K562 (cell line): ENCODE results near the gene PTTG1IP. TPM values are rescaled to one million over a fixed set of nuclear protein-coding genes. Genes with fewer than 3 reads are reported as not detected.

Source experiments
- CBFB ChIP-seq: sonication (generic); formaldehyde crosslinking; IDR thresholded peaks from 2 replicates; pipeline ENCODE4 v1.4.0; 2020; ENCODE audit warnings: mild to moderate bottlenecking, missing genetic modification reagents
- CTBP1 ChIP-seq: fragments of 450-650 bp; IDR thresholded peaks from 2 replicates; pipeline ENCODE4 v1.6.1; 2016; ENCODE audit warnings: borderline replicate concordance
- DMBX1 ChIP-seq: fragments of 250-450 bp; sonication (Bioruptor Pico); IDR thresholded peaks from 2 replicates; pipeline ENCODE4 v1.8.0; 2022; ENCODE audit warnings: inconsistent platforms, mild to moderate bottlenecking, moderate library complexity, borderline replicate concordance
- ELF1 ChIP-seq: fragments of 200-800 bp; sonication (Bioruptor generic); IDR thresholded peaks from 2 replicates; pipeline ENCODE4 v1.6.1; 2016; ENCODE audit warnings: missing genetic modification characterization, missing compliant biosample characterization
- ETV5 ChIP-seq: sonication (generic); formaldehyde crosslinking; IDR thresholded peaks from 2 replicates; pipeline ENCODE4 v1.4.0; 2020; ENCODE audit warnings: low read depth, mild to moderate bottlenecking, missing genetic modification reagents
- NR2F6 ChIP-seq: fragments of 450-650 bp; formaldehyde crosslinking; IDR thresholded peaks from 2 replicates; pipeline ENCODE4 v1.4.0; 2020; ENCODE audit warnings: mild to moderate bottlenecking
- NRF1 ChIP-seq, 2 experiments: fragments of 450-650 bp; IDR thresholded peaks in 1 of 2; conservative IDR thresholded peaks in 1 of 2; 2 replicates each; pipeline ENCODE4 v1.6.1; 2014; ENCODE audit warnings: mild to moderate bottlenecking in 2 of 2
- RBFOX2 ChIP-seq: fragments of 200-400 bp; formaldehyde crosslinking; IDR thresholded peaks from 2 replicates; pipeline ENCODE4 v1.6.1; 2017; ENCODE audit warnings: low read depth, mild to moderate bottlenecking, low read length, moderate library complexity
- RBM22 ChIP-seq: fragments of 200-400 bp; formaldehyde crosslinking; IDR thresholded peaks from 2 replicates; pipeline ENCODE4 v1.6.1; 2018; ENCODE audit warnings: low read length, low read depth; ENCODE audit not compliant: poor library complexity, severe bottlenecking
- ZFX ChIP-seq: sonication (generic); formaldehyde crosslinking; IDR thresholded peaks from 2 replicates; pipeline ENCODE4 v1.8.0; 2022; ENCODE audit warnings: mild to moderate bottlenecking, missing genetic modification reagents, moderate library complexity
- ZNF282 ChIP-seq: sonication (generic); formaldehyde crosslinking; IDR thresholded peaks from 2 replicates; pipeline ENCODE4 v1.8.1; 2023; ENCODE audit warnings: missing genetic modification reagents
- polyA plus RNA-seq, 8 experiments: library from polyadenylated mRNA; depleted of rRNA in 4 of 8; stranded (reverse) in 5 of 8; unstranded in 3 of 8; fragments of >200 nt; fragmentation: Nextera tagmentation in 2 of 8; fragmentation: Illumina TruSeq in 1 of 8; extraction: Ambion mirVana in 2 of 8; extraction: Trizol in 1 of 8; gene quantifications; 2 replicates each; pipeline versions ENCODE4 v1.2.1 to v1.2.3, GENCODE V29; 2011 to 2014; ENCODE audit warnings: inconsistent platforms in 1 of 8, missing spikeins in 1 of 8
- total RNA-seq, 7 experiments: library from RNA; depleted of rRNA in 6 of 7; stranded (reverse); fragments of >200 nt in 6 of 7; fragmentation: Illumina TruSeq in 2 of 7; extraction: Trizol in 2 of 7; gene quantifications; 2 replicates each; pipeline versions ENCODE4 v1.2.1 to v1.2.3, GENCODE V29; 2011 to 2021; ENCODE audit warnings: low replicate concordance in 1 of 7
- TF ChIP-seq, protein P1 (sequence below), 2 experiments: IDR thresholded peaks; 2 replicates each; pipeline ENCODE4 v1.6.1; 2011; ENCODE audit warnings: borderline replicate concordance in 1 of 2, control low read depth in 1 of 2, low read depth in 1 of 2, low read length in 1 of 2, mild to moderate bottlenecking in 1 of 2, mixed read lengths in 1 of 2, moderate library complexity in 1 of 2; ENCODE audit not compliant: insufficient read depth in 1 of 2, insufficient read length in 1 of 2, poor library complexity in 1 of 2, severe bottlenecking in 1 of 2; ENCODE audit errors: extremely low read depth in 1 of 2
- TF ChIP-seq, protein P2 (sequence below): sonication (generic); formaldehyde crosslinking; IDR thresholded peaks from 2 replicates; pipeline ENCODE4 v1.9.0; 2022; ENCODE audit warnings: mild to moderate bottlenecking, missing genetic modification reagents
- TF ChIP-seq, protein P3 (sequence below): sonication (generic); formaldehyde crosslinking; IDR thresholded peaks from 2 replicates; pipeline ENCODE4 v1.4.0; 2020; ENCODE audit warnings: mild to moderate bottlenecking, missing genetic modification reagents
- TF ChIP-seq, protein P4 (sequence below): fragments of 450-650 bp; formaldehyde crosslinking; IDR thresholded peaks from 2 replicates; pipeline ENCODE4 v1.4.0; 2022; ENCODE audit warnings: mild to moderate bottlenecking, moderate library complexity

Gene PTTG1IP
- total and polyA plus RNA-seq, 9 of the 15 experiments (the other 6 are each of a cell fraction or from before 2014, with no cell fraction given): 5.0 to 99.3 (median 82.4) TPM

DNA sequence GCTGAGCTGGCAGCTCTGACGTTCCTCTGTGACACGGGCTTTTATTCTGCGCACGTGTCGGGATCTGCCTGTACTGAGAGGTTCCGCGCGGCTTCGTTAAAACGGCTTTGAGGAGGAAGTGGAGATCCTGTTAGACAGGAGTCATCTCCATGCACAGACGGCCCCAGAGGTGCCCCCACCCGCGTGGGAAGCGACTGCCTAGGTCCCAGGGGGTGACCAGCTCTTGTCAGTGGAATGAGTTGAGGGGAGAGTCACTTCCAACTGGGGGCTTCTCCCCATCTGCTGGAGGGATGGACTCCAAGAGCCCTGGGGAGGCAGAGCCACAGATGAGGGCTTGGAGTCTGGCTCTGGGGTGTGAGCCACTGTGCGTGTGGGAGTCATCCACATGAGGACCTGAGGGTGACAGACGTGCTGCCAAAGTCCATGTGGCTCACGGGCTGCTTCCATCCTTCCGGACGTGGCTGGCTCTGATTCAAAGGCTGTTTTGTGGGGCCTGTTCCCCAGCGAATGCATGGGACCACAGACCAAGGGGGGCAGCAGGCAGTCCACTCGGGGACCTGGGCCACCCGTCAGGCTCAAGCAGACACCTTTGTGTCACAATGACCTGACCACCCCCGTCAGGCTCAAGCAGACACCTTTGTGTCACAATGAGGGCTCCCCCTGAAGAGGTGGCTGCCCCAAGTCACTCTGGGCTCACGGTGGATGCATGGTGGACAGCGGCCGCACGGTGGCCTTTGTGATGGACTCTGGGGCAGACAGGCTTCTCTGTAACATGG, 26.8 kb downstream of the PTTG1IP start (continued):
- TF ChIP-seq, protein P1, sequence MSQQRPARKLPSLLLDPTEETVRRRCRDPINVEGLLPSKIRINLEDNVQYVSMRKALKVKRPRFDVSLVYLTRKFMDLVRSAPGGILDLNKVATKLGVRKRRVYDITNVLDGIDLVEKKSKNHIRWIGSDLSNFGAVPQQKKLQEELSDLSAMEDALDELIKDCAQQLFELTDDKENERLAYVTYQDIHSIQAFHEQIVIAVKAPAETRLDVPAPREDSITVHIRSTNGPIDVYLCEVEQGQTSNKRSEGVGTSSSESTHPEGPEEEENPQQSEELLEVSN (IDR thresholded peaks at IDR 0.05; ENCODE audit: borderline replicate concordance in 1 of 2, extremely low read depth in 1 of 2, insufficient read depth in 1 of 2, insufficient read length in 1 of 2, low read depth in 1 of 2, low read length in 1 of 2, poor library complexity in 1 of 2, severe bottlenecking in 1 of 2): peak in 1 of 2 experiments; percentile 55
- peak; percentile 67 for TF ChIP-seq ETV5 (CRISPR knock-in tag)
- TF ChIP-seq, protein P2, sequence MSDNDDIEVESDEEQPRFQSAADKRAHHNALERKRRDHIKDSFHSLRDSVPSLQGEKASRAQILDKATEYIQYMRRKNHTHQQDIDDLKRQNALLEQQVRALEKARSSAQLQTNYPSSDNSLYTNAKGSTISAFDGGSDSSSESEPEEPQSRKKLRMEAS (CRISPR knock-in tag): peak; percentile 88
- TF ChIP-seq NRF1 (conservative IDR thresholded peaks at IDR 0.05 in 1 of 2, IDR thresholded peaks at IDR 0.05 in 1 of 2): peak; percentile 59 to 70
- TF ChIP-seq, protein P3, sequence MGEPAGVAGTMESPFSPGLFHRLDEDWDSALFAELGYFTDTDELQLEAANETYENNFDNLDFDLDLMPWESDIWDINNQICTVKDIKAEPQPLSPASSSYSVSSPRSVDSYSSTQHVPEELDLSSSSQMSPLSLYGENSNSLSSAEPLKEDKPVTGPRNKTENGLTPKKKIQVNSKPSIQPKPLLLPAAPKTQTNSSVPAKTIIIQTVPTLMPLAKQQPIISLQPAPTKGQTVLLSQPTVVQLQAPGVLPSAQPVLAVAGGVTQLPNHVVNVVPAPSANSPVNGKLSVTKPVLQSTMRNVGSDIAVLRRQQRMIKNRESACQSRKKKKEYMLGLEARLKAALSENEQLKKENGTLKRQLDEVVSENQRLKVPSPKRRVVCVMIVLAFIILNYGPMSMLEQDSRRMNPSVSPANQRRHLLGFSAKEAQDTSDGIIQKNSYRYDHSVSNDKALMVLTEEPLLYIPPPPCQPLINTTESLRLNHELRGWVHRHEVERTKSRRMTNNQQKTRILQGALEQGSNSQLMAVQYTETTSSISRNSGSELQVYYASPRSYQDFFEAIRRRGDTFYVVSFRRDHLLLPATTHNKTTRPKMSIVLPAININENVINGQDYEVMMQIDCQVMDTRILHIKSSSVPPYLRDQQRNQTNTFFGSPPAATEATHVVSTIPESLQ (CRISPR knock-in tag): peak; percentile 34; the same call in 1 of the 2 replicates
- peak; percentile 18 for TF ChIP-seq RBM22
- TF ChIP-seq CBFB (CRISPR knock-in tag): 0 out of 2 replicates have a peak, but pooled peaks have one; percentile 30
- no peak for TF ChIP-seq NR2F6 (CRISPR knock-in tag)
- 0 out of 2 replicates have a peak, but pooled peaks have one; percentile 1 for TF ChIP-seq ZFX
- TF ChIP-seq ELF1: peak; percentile 33; the same call in 1 of the 2 replicates
- TF ChIP-seq RBFOX2: peak; percentile 26; the same call in 1 of the 2 replicates
- 0 out of 2 replicates have a peak, but pooled peaks have one; percentile 9 for TF ChIP-seq ZNF282
- TF ChIP-seq, protein P4, sequence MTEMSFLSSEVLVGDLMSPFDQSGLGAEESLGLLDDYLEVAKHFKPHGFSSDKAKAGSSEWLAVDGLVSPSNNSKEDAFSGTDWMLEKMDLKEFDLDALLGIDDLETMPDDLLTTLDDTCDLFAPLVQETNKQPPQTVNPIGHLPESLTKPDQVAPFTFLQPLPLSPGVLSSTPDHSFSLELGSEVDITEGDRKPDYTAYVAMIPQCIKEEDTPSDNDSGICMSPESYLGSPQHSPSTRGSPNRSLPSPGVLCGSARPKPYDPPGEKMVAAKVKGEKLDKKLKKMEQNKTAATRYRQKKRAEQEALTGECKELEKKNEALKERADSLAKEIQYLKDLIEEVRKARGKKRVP: 0 out of 2 replicates have a peak, but pooled peaks have one; percentile 6
- TF ChIP-seq DMBX1: 0 out of 2 replicates have a peak, but pooled peaks have one; percentile 39
- 0 out of 2 replicates have a peak, but pooled peaks have one; percentile 21 for TF ChIP-seq CTBP1
